ENCODE data around the gene HDAC4. TPM values are rescaled to one million over a fixed set of nuclear protein-coding genes. Genes with fewer than 3 reads are reported as not detected.

HDAC4 gene
- total RNA-seq, 6 donors from 2014 or later = 16.1 to 108 (median 45.0) TPM

DNA sequence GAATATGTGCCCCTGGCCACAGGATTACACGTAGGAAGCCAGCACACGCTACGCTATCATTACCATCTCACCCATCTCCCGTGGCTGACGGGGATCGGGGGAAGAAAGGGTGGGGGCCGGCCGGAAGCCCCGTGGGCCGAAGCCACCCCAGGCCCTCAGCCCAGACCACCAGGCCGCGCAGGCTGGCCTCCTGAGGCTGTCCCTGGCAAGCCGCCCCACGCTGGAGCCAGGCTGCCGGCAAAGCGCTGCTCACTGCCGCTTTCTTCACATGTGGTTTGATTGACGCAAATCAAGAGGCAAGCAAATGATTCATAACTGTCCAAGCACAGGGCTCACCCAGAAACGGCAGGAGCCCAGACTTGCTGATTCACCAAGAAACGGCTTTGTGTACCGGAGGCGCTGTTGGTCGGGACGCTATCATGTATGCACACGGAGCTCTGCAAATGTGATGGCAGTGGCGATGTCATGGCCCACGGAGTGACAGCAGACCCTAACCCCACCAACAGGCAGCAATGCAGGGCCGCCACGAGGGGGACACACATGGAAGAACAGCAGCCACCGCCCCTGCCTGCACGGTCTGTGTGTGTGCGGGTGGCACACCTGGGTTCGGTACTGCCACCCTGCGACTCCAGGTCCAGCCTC, 125.7 kb downstream of the HDAC4 start:
- peaks cover 20 to 36% (median 29%) of the 10 kb centered on the region in 4 donors for H3K4me1 ChIP-seq
- H3K36me3 ChIP-seq = no peaks in the 10 kb centered on the region
- peak; percentile 70 to 84 for TF ChIP-seq POLR2AphosphoS5 (IDR thresholded peaks at IDR 0.05)
- peak in 1 of 4 donors; percentile 67 for TF ChIP-seq POLR2A (IDR thresholded peaks at IDR 0.05)
- peak in 1 of 4 donors; percentile 66 for TF ChIP-seq EP300 (IDR thresholded peaks at IDR 0.05)
- TF ChIP-seq, protein P1, sequence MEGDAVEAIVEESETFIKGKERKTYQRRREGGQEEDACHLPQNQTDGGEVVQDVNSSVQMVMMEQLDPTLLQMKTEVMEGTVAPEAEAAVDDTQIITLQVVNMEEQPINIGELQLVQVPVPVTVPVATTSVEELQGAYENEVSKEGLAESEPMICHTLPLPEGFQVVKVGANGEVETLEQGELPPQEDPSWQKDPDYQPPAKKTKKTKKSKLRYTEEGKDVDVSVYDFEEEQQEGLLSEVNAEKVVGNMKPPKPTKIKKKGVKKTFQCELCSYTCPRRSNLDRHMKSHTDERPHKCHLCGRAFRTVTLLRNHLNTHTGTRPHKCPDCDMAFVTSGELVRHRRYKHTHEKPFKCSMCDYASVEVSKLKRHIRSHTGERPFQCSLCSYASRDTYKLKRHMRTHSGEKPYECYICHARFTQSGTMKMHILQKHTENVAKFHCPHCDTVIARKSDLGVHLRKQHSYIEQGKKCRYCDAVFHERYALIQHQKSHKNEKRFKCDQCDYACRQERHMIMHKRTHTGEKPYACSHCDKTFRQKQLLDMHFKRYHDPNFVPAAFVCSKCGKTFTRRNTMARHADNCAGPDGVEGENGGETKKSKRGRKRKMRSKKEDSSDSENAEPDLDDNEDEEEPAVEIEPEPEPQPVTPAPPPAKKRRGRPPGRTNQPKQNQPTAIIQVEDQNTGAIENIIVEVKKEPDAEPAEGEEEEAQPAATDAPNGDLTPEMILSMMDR (IDR thresholded peaks at IDR 0.05) = no peak
- DNase-seq = peak; percentile 88 to 92
- WGBS, 2 donors = 54 to 60% methylated on average over 22 to 31 of the region's 34 CpGs
- peak overlapping the region in 1 of 4 donors; percentile 8 for H3K4me3 ChIP-seq
- peak; percentile 80 to 85 for ATAC-seq (ENCODE audit: low FRiP score in 2 of 2)
- H3K27me3 ChIP-seq = no peaks in the 10 kb centered on the region
- H3K9me3 ChIP-seq = no peaks in the 10 kb centered on the region
- H3K27ac ChIP-seq = peak overlapping the region; percentile 79 to 83 (median 82)

DNA sequence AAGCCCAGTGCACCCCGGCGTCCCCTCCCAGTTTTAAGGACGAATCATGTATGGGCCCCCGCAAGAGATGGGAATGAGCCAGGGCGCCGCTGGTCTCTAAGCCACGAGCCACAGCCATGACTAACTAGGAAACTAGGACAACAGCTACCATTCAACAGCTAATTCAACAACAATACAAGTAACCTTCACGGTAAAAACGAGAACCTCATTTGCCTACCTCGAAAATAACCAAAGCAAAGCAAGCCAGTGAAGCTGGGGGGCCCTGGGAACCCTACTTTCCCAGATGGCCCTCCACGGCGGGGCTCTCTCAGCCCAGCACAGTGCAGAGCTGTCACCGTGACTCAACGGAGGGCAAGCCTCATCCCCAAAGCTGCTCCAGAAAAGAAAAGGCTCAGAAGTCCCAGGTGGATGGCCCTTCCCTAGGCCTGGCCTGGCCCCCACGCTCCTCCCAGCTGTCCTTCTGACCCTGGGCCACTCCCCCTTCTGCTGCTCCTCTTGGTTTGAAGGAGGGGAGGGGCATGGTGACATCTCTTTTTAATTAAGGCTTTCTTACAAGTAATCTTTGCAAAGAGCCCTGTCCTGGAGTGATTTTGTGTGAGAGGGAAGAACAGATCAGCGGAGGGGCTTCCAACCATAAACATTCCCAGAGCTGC, 126.3 kb downstream of the HDAC4 start:
- Histone ChIP-seq H3K4me1 (peaks cover 17 to 37% (median 29%) of the 10 kb centered on the region in 4 donors), H3K27me3 (no peaks in the 10 kb centered on the region), H3K36me3 (no peaks in the 10 kb centered on the region), H3K9me3 (no peaks in the 10 kb centered on the region), H3K4me3 (no peak overlapping the region), H3K27ac (peak overlapping the region; percentile 79 to 83 (median 82))
- DNase-seq = peak in 1 of 2 donors; percentile 52
- 75 to 79% methylated on average over 15 to 16 of the region's 16 CpGs for WGBS, 2 donors
- ATAC-seq (ENCODE audit: low FRiP score in 2 of 2) = peak in 1 of 2 donors; percentile 69
- TF ChIP-seq POLR2A (IDR thresholded peaks at IDR 0.05) = no peak
- no peak for TF ChIP-seq POLR2AphosphoS5 (IDR thresholded peaks at IDR 0.05)
- TF ChIP-seq, protein P1 (IDR thresholded peaks at IDR 0.05) = no peak
- TF ChIP-seq EP300 (IDR thresholded peaks at IDR 0.05) = no peak

DNA sequence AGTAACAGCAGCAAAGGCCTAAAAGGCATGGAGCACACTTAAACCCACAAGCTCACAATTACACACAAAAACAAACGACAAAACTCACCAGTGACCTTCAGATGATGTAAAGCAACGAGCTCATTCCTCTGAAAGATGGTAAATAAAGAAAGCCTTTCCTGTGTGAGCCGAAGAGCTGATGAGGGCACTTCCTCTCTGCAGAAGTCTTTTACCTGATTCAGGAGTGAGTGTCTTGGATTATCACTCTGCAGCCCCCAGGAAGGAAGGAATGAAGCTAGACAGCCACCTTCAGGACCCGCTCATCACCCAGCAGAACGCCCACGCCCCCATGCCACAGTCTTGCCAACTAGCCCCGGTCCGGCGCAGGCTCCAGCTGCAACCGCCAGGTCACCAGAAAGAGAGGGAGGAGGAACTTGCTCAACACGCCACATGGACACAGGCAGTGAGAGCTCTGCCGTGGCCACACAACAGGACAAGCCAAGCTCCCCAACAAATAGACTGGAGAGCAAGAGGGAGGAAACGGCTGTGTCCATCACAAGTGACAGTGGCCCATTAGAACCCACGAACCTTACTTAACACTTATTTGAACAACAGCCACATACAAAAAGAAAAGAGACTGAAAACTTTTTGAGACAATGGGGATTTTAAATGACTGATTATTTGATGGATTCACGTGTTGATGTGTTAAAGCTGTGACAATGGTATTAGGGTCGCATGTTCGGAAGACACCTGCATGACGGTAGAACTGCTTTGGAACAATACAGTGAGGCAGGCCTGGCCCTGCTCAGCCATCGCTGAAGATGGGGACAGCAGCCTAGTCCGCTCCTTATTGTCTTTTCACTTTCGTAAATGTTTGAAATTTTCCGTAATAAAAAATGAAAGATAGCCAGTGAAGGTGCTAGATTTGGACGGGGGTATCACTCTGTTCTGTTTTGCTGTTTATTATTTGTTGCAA, 127.3 kb downstream of the HDAC4 start:
- Histone ChIP-seq H3K4me3 (no peak overlapping the region), H3K27ac (peak overlapping the region in 3 of 4 donors; percentile 37 to 71 (median 45)), H3K9me3 (no peaks in the 10 kb centered on the region), H3K36me3 (no peaks in the 10 kb centered on the region), H3K27me3 (no peaks in the 10 kb centered on the region), H3K4me1 (peaks cover 20 to 45% (median 35%) of the 10 kb centered on the region in 4 donors)
- DNase-seq = peak; percentile 75 to 78
- 82 to 84% methylated on average over 16 to 23 of the region's 23 CpGs for WGBS, 2 donors
- TF ChIP-seq EP300 (IDR thresholded peaks at IDR 0.05) (no peak), POLR2A (IDR thresholded peaks at IDR 0.05) (peak in 1 of 4 donors; percentile 24)
- ATAC-seq (ENCODE audit: low FRiP score in 2 of 2) = no peak

DNA sequence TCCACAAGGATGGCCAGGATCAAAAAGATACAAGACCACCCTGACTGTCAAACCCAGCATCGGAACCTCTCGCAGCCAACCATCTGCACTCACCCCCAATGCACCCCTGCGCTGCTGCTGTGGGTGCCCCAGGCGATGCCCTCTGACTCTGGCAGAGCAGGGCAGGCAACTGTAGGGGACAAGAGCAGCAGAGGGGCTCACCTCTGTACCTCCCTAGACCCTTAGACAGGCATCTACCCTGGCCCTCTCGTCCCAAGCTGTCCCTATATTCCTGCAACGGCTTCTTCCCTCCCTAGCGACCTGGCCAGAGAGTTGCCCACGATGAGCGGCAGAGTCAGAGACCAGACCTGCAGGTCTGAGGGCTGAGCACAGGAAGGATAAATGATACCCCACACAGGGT, 128.2 kb downstream of the HDAC4 start:
- H3K36me3 ChIP-seq = no peaks in the 10 kb centered on the region
- H3K4me3 ChIP-seq = no peak overlapping the region
- H3K27me3 ChIP-seq = no peaks in the 10 kb centered on the region
- H3K4me1 ChIP-seq = peaks cover 30 to 55% (median 44%) of the 10 kb centered on the region in 4 donors
- ATAC-seq (ENCODE audit: low FRiP score in 2 of 2) = no peak
- H3K9me3 ChIP-seq = no peaks in the 10 kb centered on the region
- H3K27ac ChIP-seq = peak overlapping the region in 1 of 4 donors; percentile 71
- TF ChIP-seq POLR2A (IDR thresholded peaks at IDR 0.05) (no peak), POLR2AphosphoS5 (IDR thresholded peaks at IDR 0.05) (no peak), EP300 (IDR thresholded peaks at IDR 0.05) (no peak)
- TF ChIP-seq, protein P1 (IDR thresholded peaks at IDR 0.05) = no peak
- no peak for DNase-seq
- WGBS, 2 donors = 87 to 98% methylated on average over 9 of the region's 9 CpGs
